Measurements from ENCODE around the gene DDIT4. TPM values are rescaled to one million over a fixed set of nuclear protein-coding genes. Genes with fewer than 3 reads are reported as not detected.

The DDIT4 gene
- total and polyA plus RNA-seq, 9 of the 15 experiments (the other 6 are each of a cell fraction or from before 2014, with no cell fraction given): 8.2 to 675 (median 159) TPM

GRCh38 chr10:72257051-72257892 lies 16.5 kb upstream of the DDIT4 start (continued):
- no peak for TF ChIP-seq TAF1 (IDR thresholded peaks at IDR 0.05; ENCODE audit: control insufficient read depth, extremely low read depth, insufficient read depth, low read length, severe bottlenecking)
- TF ChIP-seq CTBP1 (IDR thresholded peaks at IDR 0.05; ENCODE audit: borderline replicate concordance): peak; percentile 67; the same call in 1 of the 2 replicates
- peak; percentile 59; the same call in 1 of the 2 replicates for TF ChIP-seq ZBTB7A (IDR thresholded peaks at IDR 0.05; ENCODE audit: borderline replicate concordance, control insufficient read depth, low read depth, low read length)
- peak; percentile 69; the same call in 1 of the 2 replicates for TF ChIP-seq FOXM1 (IDR thresholded peaks at IDR 0.05; ENCODE audit: low read depth)
- no peak for TF ChIP-seq FOXM1 (CRISPR knock-in tag; IDR thresholded peaks at IDR 0.05; ENCODE audit: low read depth)
- TF ChIP-seq, protein P1, sequence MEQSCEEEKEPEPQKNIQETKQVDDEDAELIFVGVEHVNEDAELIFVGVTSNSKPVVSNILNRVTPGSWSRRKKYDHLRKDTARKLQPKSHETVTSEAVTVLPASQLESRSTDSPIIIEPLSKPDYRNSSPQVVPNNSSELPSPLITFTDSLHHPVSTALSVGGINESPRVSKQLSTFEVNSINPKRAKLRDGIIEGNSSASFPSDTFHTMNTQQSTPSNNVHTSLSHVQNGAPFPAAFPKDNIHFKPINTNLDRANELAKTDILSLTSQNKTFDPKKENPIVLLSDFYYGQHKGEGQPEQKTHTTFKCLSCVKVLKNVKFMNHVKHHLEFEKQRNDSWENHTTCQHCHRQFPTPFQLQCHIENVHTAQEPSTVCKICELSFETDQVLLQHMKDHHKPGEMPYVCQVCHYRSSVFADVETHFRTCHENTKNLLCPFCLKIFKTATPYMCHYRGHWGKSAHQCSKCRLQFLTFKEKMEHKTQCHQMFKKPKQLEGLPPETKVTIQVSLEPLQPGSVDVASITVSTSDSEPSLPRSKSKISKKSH (CRISPR knock-in tag; IDR thresholded peaks at IDR 0.05): no peak
- TF ChIP-seq, protein P2, sequence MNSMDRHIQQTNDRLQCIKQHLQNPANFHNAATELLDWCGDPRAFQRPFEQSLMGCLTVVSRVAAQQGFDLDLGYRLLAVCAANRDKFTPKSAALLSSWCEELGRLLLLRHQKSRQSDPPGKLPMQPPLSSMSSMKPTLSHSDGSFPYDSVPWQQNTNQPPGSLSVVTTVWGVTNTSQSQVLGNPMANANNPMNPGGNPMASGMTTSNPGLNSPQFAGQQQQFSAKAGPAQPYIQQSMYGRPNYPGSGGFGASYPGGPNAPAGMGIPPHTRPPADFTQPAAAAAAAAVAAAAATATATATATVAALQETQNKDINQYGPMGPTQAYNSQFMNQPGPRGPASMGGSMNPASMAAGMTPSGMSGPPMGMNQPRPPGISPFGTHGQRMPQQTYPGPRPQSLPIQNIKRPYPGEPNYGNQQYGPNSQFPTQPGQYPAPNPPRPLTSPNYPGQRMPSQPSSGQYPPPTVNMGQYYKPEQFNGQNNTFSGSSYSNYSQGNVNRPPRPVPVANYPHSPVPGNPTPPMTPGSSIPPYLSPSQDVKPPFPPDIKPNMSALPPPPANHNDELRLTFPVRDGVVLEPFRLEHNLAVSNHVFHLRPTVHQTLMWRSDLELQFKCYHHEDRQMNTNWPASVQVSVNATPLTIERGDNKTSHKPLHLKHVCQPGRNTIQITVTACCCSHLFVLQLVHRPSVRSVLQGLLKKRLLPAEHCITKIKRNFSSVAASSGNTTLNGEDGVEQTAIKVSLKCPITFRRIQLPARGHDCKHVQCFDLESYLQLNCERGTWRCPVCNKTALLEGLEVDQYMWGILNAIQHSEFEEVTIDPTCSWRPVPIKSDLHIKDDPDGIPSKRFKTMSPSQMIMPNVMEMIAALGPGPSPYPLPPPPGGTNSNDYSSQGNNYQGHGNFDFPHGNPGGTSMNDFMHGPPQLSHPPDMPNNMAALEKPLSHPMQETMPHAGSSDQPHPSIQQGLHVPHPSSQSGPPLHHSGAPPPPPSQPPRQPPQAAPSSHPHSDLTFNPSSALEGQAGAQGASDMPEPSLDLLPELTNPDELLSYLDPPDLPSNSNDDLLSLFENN (IDR thresholded peaks at IDR 0.05; ENCODE audit: low read depth in 2 of 2, low read length in 2 of 2): peak in 1 of 2 experiments; percentile 50; a peak in 1 of 4 replicates
- no peak for TF ChIP-seq HDGF (IDR thresholded peaks at IDR 0.05)
- peak; percentile 86 for TF ChIP-seq KLF16 (IDR thresholded peaks at IDR 0.05)
- 0 out of 2 replicates have a peak, but pooled peaks have one; percentile 22 for TF ChIP-seq ATF4 (CRISPR knock-in tag; IDR thresholded peaks at IDR 0.05)
- 0 out of 2 replicates have a peak, but pooled peaks have one; percentile 44 for TF ChIP-seq ARID3B (CRISPR knock-in tag; IDR thresholded peaks at IDR 0.05; ENCODE audit: borderline replicate concordance)
- no peak for TF ChIP-seq ZNF174 (CRISPR knock-in tag; IDR thresholded peaks at IDR 0.05)
